Tibial nerve (tissue), 4 donors: ENCODE data around the gene PAPPA.

ENCODE experiments used
- EP300 ChIP-seq, 2 donors: sonication (generic); formaldehyde crosslinking; IDR thresholded peaks; one replicate each; pipeline ENCODE4 v1.6.1; 2017; ENCODE audit warnings: antibody characterized with exemption in 2 of 2, mild to moderate bottlenecking in 1 of 2
- POLR2A ChIP-seq, 2 donors: fragments of 450-650 bp; IDR thresholded peaks; one replicate each; pipeline ENCODE4 v1.6.1; 2017; ENCODE audit warnings: antibody characterized with exemption in 2 of 2, mild to moderate bottlenecking in 2 of 2, moderate library complexity in 2 of 2
- TF ChIP-seq, protein P1 (sequence below), 5 experiments: fragments of 200-600 bp in 3 of 5; fragments of 450-650 bp in 2 of 5; sonication (generic) in 3 of 5; IDR thresholded peaks; one replicate each; pipeline ENCODE4 v1.5.1; 2016 to 2019; ENCODE audit warnings: antibody characterized with exemption in 5 of 5, mild to moderate bottlenecking in 3 of 5, moderate library complexity in 2 of 5

DNA sequence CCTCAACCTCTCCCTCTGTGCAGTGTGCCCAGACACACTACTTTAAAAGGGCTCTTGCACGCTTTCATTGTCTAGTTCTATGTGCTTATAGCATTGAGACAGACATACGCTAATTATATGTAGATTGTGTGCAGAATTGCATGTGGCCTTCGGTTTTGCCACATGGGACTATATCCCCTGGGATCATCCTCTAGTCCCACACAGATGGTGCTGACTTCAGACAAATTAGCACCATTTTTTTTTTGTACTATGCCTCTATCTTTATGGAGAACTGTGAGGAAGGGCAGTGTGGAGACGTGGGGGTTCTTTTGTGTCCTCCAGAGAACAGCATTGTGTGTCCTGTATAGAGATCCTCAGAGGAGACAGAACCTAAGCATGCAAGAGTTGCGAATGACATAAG lies 29.3 kb downstream of the PAPPA start:
- TF ChIP-seq, protein P1, sequence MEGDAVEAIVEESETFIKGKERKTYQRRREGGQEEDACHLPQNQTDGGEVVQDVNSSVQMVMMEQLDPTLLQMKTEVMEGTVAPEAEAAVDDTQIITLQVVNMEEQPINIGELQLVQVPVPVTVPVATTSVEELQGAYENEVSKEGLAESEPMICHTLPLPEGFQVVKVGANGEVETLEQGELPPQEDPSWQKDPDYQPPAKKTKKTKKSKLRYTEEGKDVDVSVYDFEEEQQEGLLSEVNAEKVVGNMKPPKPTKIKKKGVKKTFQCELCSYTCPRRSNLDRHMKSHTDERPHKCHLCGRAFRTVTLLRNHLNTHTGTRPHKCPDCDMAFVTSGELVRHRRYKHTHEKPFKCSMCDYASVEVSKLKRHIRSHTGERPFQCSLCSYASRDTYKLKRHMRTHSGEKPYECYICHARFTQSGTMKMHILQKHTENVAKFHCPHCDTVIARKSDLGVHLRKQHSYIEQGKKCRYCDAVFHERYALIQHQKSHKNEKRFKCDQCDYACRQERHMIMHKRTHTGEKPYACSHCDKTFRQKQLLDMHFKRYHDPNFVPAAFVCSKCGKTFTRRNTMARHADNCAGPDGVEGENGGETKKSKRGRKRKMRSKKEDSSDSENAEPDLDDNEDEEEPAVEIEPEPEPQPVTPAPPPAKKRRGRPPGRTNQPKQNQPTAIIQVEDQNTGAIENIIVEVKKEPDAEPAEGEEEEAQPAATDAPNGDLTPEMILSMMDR (IDR thresholded peaks at IDR 0.05) = no peak
- no peak for TF ChIP-seq POLR2A (IDR thresholded peaks at IDR 0.05)
- TF ChIP-seq EP300 (IDR thresholded peaks at IDR 0.05) = no peak
